ENCODE data around the gene SNX20.

Gene SNX20, protein sequence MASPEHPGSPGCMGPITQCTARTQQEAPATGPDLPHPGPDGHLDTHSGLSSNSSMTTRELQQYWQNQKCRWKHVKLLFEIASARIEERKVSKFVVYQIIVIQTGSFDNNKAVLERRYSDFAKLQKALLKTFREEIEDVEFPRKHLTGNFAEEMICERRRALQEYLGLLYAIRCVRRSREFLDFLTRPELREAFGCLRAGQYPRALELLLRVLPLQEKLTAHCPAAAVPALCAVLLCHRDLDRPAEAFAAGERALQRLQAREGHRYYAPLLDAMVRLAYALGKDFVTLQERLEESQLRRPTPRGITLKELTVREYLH

DNA sequence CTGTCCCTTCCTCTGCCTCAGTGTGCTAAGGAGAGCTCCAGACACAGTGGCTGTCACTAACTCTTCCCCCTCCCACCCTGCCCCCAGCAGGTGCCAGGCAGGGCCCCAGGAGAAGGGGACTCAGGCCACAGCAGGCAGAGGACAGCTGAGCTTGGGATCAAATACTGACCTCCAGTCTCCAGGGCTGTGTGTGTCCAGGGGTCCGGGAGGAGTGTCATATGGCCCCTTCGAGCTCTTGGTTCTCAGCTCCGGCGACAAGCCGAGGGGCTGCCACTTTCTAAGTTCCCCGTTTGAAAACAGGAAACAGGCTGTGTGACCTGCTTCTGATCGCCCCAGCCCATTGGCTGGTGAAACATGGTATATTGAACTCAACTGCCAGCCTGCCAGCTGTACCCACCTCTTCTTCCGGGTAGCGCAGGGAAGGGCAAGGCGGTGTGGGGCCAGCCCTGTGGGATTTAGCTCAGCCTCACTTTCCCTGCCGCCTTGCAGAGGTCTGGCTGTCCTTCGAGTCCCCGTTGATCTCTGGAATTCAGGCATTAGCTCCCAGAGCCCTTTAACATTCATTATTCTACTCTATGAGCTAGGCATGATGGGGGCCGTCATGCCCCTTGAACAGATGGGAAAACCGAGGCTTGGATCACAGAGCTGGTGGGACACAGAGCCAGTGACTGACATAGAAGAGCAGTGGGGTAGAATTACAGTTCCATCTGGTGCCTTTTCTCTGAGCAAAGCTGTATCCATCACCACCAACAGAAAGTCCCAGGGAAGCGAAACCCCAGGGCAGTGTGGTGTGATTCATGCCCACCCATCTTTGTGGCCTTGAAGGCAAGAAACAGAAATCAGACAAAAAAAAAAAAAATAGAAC lies at the start of gene SNX20:
Gene SNX20 (minus strand): TSS at position 292 of the 865 bp plus-strand sequence. CDS start 3,786 bp downstream, outside the sequence.
- H3K27me3 Mint-ChIP-seq, result no peaks in the 10 kb centered on the region
- peak within 1 kb of the TSS; percentile 90 for H3K4me3 Mint-ChIP-seq
- intact Hi-C loops (cut with micrococcal nuclease), result loop anchor here (2.0 kb wide), 1 partner anchor 14 kb away; no protein-coding TSS in a partner anchor
- H3K9me3 Mint-ChIP-seq, result no peaks in the 10 kb centered on the region
- peak within 1 kb of the TSS; percentile 90 for H3K27ac Mint-ChIP-seq
- peaks cover 80% of the 10 kb centered on the region for H3K4me1 Mint-ChIP-seq (ENCODE audit: low read depth)
- peaks cover 43% of the 10 kb centered on the region for H3K36me3 Mint-ChIP-seq (ENCODE audit: low read depth)

DNA sequence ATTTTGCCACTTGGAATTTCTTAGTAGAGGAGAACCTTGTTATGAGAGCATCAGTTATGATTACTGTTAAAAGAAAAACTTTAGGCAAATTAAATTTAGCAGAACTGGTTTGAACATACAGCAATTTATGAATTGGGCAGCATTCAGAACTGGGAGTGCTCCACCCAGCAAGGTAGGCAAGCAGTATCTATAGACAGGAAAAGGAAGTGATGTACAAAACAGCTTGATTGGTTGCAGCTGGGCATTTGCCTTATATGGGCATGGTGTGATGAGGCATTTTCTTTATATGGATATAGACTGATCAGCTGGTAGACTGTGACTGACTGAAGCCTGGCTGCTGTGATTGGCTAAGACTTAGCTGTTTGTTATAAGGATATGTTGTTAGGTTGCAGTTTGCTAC lies 43.2 kb upstream of the SNX20 start:
- no peak overlapping the region for H3K4me3 Mint-ChIP-seq
- H3K4me1 Mint-ChIP-seq (ENCODE audit: low read depth), result peaks cover 28% of the 10 kb centered on the region
- intact Hi-C loops (cut with micrococcal nuclease), result no loop called here
- no peak overlapping the region for H3K27ac Mint-ChIP-seq
- peaks cover 20% of the 10 kb centered on the region for H3K9me3 Mint-ChIP-seq
- H3K36me3 Mint-ChIP-seq (ENCODE audit: low read depth), result peaks cover 100% of the 10 kb centered on the region
- H3K27me3 Mint-ChIP-seq, result no peaks in the 10 kb centered on the region

DNA sequence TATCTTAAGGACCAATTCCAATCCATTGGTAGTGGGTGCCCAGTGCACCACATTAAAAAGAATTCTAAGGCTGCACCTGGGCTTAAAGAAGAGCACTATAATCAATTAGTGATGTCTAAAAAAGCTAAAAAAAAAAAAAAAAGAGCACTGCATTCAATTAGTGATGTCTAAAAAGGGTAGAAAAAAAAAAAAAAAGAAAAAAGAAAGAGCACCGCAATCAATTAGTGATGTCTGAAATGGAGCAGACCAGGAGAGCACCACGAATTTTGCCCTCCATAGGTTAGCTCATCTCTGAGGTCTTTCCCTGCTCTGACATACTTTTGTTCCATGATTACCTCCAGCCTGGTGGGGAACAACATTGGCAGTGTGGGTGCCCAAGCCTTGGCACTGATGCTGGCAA lies 41.8 kb upstream of the SNX20 start:
- Mint-ChIP-seq H3K4me3 (no peak overlapping the region), H3K36me3 (ENCODE audit: low read depth) (peaks cover 99% of the 10 kb centered on the region), H3K4me1 (ENCODE audit: low read depth) (peaks cover 41% of the 10 kb centered on the region), H3K9me3 (peaks cover 20% of the 10 kb centered on the region), H3K27me3 (no peaks in the 10 kb centered on the region), H3K27ac (no peak overlapping the region)
- intact Hi-C loops (cut with micrococcal nuclease), result no loop called here

DNA sequence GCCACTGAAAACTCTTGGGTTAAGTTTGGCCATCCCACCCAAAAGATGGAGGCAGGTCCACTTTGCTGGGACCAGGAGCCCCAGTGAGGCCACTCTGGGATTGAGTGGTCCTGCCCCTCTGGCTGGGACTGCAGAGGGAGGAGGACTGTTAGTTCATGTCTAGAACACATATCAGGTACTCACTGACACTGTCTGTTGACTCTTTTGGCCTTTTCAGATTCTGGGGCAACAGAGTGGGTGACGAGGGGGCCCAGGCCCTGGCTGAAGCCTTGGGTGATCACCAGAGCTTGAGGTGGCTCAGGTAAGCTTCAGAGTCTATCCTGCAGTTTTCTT lies 41.3 kb upstream of the SNX20 start:
- intact Hi-C loops (cut with micrococcal nuclease), result no loop called here
- Mint-ChIP-seq H3K4me3 (no peak overlapping the region), H3K36me3 (ENCODE audit: low read depth) (peaks cover 99% of the 10 kb centered on the region), H3K9me3 (peaks cover 20% of the 10 kb centered on the region), H3K27me3 (no peaks in the 10 kb centered on the region), H3K27ac (no peak overlapping the region), H3K4me1 (ENCODE audit: low read depth) (peaks cover 47% of the 10 kb centered on the region)

DNA sequence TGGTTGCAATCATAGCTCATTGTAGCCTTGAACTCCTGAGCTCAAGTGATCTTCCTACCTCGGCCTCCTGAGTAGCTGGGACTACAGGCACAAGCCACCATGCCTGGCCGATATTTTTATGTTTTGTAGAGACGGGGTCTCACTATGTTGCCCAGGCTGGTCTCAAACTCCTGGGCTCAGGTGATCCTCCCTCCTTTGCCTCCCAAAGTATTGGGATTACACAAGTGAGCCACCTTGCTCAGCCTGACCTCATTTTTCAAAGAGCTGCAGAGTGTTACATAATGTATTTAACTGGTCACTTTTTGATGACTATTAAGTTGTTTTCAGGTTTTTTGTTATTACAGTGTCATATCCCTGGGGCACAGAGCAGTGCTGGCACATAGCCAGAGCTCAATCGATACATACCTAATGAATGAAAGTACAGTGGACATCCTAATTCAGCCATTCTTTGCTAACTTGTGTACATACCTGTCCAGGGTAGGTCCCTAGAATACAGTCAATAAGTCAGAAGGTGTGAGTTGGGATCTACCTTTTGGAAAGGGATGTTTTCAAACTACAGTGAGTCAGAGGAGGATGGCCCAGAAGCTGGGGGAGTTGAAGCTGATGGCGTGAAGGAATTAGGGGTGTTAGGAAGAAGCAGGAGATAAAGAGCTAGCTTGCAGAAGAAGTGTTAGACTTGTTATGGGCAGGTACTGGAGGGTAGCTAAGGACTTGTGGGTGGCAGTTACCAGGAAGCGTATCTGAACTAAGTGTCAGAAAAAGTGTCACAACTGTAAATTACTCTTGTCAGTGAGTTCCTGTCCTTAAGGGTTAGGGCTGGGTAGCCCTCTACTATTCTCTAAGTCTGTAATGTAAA lies 40.7 kb upstream of the SNX20 start:
- no peak overlapping the region for H3K27ac Mint-ChIP-seq
- intact Hi-C loops (cut with micrococcal nuclease), result loop anchor here (1.0 kb wide), 1 partner anchor 8 kb away; no protein-coding TSS in a partner anchor
- peaks cover 99% of the 10 kb centered on the region for H3K36me3 Mint-ChIP-seq (ENCODE audit: low read depth)
- no peak overlapping the region for H3K4me3 Mint-ChIP-seq
- H3K9me3 Mint-ChIP-seq, result peaks cover 20% of the 10 kb centered on the region
- no peaks in the 10 kb centered on the region for H3K27me3 Mint-ChIP-seq
- H3K4me1 Mint-ChIP-seq (ENCODE audit: low read depth), result peaks cover 53% of the 10 kb centered on the region

DNA sequence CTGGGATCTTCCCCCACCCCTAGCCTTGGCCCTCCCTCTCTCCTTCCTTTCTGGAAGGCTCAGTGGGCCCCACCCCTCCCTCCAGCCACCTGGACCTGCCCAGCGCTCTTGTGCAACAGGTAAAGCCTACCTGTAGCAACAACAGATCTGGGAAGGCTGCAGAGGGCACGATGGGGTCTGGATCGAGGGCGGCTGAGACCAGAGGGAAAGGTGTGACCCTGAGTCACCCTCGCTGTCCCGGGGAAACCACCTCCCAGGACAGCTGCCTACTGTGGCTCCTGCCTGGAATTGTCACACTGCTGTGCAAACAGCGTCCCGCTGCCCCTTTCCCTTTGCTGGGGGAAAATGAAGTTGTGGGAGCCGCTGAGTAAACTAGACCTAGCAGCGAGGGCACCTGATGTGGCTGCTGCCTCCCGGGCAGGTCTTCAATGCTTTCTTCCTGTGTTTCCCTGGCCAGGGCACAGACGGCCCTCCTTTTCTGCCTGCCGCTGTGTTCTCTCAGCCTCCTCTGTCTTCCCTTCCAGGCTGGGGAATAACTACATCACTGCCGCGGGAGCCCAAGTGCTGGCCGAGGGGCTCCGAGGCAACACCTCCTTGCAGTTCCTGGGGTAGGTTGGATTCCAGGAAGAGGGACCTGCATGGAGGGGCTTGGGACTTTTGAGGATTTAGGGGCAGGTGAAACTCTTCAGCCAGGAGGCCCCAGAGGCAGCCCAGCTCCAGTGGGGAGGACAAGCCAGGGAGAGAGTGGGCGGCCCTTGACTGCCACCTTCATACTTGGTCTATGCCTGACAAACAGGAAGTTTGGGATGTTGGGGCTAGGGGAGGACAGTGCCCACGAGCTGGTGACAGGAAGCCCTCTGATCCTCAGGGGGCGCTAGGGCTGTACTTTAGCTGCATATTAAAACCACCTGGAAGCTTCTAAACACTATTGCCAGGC lies 38.6 kb upstream of the SNX20 start:
- peak overlapping the region; percentile 36 for H3K27ac Mint-ChIP-seq
- H3K36me3 Mint-ChIP-seq (ENCODE audit: low read depth), result peaks cover 99% of the 10 kb centered on the region
- H3K27me3 Mint-ChIP-seq, result no peaks in the 10 kb centered on the region
- H3K9me3 Mint-ChIP-seq, result peaks cover 20% of the 10 kb centered on the region
- peaks cover 66% of the 10 kb centered on the region for H3K4me1 Mint-ChIP-seq (ENCODE audit: low read depth)
- H3K4me3 Mint-ChIP-seq, result no peak overlapping the region
- intact Hi-C loops (cut with micrococcal nuclease), result no loop called here

DNA sequence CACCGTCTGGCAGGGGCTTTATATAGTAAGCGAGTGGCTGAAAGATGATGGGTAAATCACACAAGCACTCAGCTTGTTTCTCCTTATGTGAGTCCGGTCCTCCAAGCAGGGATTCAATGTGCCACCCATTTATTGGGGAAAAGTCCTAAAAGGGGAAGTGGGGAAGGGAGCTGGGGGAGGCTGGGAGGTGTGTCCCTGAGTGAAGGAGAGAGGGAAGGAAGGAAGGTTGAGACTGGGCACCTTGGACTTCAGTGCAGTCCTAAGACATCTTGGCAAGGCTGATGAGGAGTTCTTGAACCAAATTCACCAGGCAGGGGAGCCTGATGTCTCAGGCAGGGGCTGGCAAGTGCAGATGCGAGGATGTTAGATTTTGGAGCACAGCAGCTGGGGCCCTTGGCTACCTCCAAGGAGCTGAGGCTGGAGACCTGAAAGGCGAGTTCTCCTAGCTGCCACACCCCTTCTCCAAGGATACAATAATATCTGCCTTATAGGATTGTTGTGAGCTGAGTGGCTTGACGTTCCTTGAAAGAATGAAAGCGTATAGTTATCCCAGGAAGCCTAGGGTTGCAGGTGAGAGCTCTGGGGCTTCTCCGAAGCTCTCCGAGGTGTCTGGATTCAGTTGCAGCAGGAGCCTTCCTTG lies 37.8 kb upstream of the SNX20 start:
- H3K36me3 Mint-ChIP-seq (ENCODE audit: low read depth), result peaks cover 99% of the 10 kb centered on the region
- intact Hi-C loops (cut with micrococcal nuclease), result no loop called here

DNA sequence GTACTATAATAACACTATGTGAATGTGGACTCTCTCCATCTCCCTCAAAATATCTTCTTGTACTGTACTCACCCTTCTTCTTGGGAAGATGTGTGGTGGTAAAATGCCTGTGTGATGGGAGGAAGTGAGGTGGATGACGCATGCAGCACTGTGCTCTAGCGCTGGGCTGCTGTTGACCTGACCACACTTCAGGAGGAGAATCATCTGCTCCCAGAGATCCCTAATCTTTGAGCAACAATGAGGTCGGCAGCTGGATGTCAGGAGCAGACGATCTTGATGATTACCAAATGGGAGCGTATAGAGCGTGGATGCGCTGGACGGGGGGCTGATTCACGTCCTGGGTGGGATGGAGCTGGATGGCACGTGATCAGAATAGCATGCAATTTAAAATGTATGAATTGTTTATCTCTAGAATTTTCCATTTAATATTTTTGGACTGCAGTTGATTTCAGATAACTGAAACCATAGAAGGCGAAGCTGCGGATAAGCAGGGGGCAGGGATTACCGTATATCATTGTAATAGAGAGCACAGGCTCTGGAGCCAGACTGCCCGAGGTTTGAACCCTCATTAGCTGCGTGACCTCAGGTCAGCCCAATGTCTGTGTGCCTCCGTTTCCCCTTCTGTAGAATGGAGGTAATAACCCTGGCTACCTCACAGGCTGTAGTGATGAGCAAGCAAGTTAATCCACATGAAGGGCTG lies 37.1 kb upstream of the SNX20 start:
- peaks cover 78% of the 10 kb centered on the region for H3K4me1 Mint-ChIP-seq (ENCODE audit: low read depth)
- peaks cover 99% of the 10 kb centered on the region for H3K36me3 Mint-ChIP-seq (ENCODE audit: low read depth)
- no peak overlapping the region for H3K4me3 Mint-ChIP-seq
- intact Hi-C loops (cut with micrococcal nuclease), result no loop called here
- no peaks in the 10 kb centered on the region for H3K27me3 Mint-ChIP-seq
- no peak overlapping the region for H3K27ac Mint-ChIP-seq
- peaks cover 6% of the 10 kb centered on the region for H3K9me3 Mint-ChIP-seq

More for the DNA sequence above, 37.8 kb upstream of the SNX20 start:
- no peak overlapping the region for H3K4me3 Mint-ChIP-seq
- peaks cover 74% of the 10 kb centered on the region for H3K4me1 Mint-ChIP-seq (ENCODE audit: low read depth)
- no peak overlapping the region for H3K27ac Mint-ChIP-seq
- H3K27me3 Mint-ChIP-seq, result no peaks in the 10 kb centered on the region
- peaks cover 13% of the 10 kb centered on the region for H3K9me3 Mint-ChIP-seq

DNA sequence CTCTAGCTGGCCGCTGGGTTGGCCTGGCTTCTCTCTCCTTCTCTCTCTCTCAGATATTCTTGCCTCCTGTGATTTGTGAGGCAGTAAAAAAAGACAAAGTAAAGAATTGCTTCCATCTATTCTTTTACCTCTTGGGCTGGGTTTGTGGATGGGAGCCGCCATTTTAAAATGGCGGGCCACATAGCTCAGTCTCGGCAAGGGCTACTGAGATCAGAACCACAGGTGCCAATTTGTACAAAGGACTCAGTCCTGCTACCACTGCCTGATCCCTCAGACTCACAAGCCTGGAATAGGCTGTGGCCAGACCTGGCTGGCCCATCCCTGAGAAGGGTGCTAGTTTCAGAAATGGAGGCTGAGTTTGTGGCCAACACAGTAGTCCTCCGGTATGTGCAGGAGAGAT lies 36.4 kb upstream of the SNX20 start:
- Mint-ChIP-seq H3K27me3 (no peaks in the 10 kb centered on the region), H3K36me3 (ENCODE audit: low read depth) (peaks cover 99% of the 10 kb centered on the region), H3K27ac (peak overlapping the region; percentile 14), H3K4me1 (ENCODE audit: low read depth) (peaks cover 78% of the 10 kb centered on the region), H3K4me3 (peak overlapping the region; percentile 6), H3K9me3 (no peaks in the 10 kb centered on the region)
- intact Hi-C loops (cut with micrococcal nuclease), result no loop called here

DNA sequence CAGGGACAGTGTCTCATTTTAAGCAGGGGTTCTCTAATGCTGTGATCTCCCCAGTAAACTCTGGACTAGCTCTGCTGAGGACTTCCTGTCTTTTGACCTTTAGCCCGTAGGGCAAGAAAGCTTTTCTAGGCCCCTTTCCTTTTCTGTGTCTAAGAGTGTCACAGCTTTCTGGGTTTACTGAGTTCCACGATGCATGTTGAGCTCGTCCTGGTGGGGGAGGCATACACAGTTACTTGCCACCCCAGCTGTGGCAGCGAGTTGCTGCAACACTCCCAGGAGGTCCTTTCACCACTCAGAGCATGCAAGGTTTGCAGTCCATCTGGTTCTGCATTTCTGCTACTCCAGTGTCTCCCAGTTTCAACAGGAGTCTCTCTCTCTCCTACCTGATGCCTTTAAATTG lies 36.0 kb upstream of the SNX20 start:
- Mint-ChIP-seq H3K4me1 (ENCODE audit: low read depth) (peaks cover 78% of the 10 kb centered on the region), H3K9me3 (no peaks in the 10 kb centered on the region), H3K27me3 (no peaks in the 10 kb centered on the region), H3K4me3 (no peak overlapping the region), H3K36me3 (ENCODE audit: low read depth) (peaks cover 99% of the 10 kb centered on the region), H3K27ac (peak overlapping the region; percentile 14)
- intact Hi-C loops (cut with micrococcal nuclease), result no loop called here

DNA sequence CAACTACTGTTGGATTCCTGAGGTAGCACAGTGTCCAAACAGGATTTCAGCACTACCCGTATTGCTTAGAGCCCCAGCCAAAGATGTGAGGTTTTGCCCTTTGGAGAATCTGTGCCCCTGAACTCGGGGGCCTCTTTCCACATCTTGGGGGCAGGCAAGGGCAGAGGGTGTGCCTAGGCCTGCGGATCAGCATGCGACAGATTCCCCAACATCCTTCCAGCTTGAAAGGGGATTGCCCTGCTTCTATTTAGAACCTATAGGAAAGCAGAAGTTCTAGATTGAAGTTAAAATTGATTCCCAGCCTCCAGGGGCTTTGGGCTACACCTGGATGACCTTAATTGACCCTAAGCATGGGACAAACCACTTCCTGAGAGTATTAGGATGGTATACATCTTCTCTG lies 31.8 kb upstream of the SNX20 start:
- peaks cover 97% of the 10 kb centered on the region for H3K36me3 Mint-ChIP-seq (ENCODE audit: low read depth)
- no peaks in the 10 kb centered on the region for H3K27me3 Mint-ChIP-seq
- no peak overlapping the region for H3K4me3 Mint-ChIP-seq
- H3K9me3 Mint-ChIP-seq, result no peaks in the 10 kb centered on the region
- peaks cover 92% of the 10 kb centered on the region for H3K4me1 Mint-ChIP-seq (ENCODE audit: low read depth)
- intact Hi-C loops (cut with micrococcal nuclease), result no loop called here
- H3K27ac Mint-ChIP-seq, result no peak overlapping the region

DNA sequence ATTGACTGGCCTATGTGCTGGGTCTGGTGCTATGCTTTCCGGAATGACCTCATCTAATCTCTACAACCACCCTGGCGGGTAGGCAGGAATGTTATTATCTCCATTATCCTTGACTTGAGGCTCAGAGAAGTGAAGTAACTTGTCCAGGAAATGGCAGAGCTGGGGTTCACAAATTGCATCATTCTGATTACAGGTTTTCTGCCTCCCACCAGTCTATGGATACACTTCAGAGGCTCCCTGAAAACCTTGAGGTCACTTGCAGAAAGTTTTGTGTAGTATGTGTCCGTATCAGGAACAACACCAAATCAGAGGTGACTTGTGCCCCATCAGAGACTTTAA lies 31.4 kb upstream of the SNX20 start:
- intact Hi-C loops (cut with micrococcal nuclease), result no loop called here
- Mint-ChIP-seq H3K4me3 (no peak overlapping the region), H3K4me1 (ENCODE audit: low read depth) (peaks cover 92% of the 10 kb centered on the region), H3K27ac (no peak overlapping the region), H3K9me3 (no peaks in the 10 kb centered on the region), H3K27me3 (no peaks in the 10 kb centered on the region), H3K36me3 (ENCODE audit: low read depth) (peaks cover 97% of the 10 kb centered on the region)
